Hepatocyte (in vitro differentiated cells): ENCODE results near the gene HS2ST1. TPM values are rescaled to one million over a fixed set of nuclear protein-coding genes. Genes with fewer than 3 reads are reported as not detected.

Experiments used
- DNase-seq: peaks from one replicate; pipeline ENCODE4 v3.0.0-alpha.2; 2016; ENCODE audit warnings: low spot score
- H2AFZ ChIP-seq: fragments of 200-600 bp; sonication (generic); 2 replicates; pipeline ENCODE4 v1.6.0; 2016; ENCODE audit warnings: antibody characterized with exemption, mild to moderate bottlenecking
- H3K27ac ChIP-seq: fragments of 200-600 bp; sonication (generic); 2 replicates; pipeline ENCODE4 v1.5.1; 2016; ENCODE audit warnings: mild to moderate bottlenecking
- H3K27me3 ChIP-seq: fragments of 200-600 bp; sonication (generic); 2 replicates; pipeline ENCODE4 v1.6.1; 2016
- H3K36me3 ChIP-seq: fragments of 200-600 bp; sonication (generic); replicated peaks from 2 replicates; pipeline ENCODE4 v1.5.1; 2016; ENCODE audit warnings: low read depth; ENCODE audit not compliant: insufficient read depth
- H3K4me1 ChIP-seq: fragments of 200-600 bp; sonication (generic); 2 replicates; pipeline ENCODE4 v1.5.1; 2016; ENCODE audit warnings: mild to moderate bottlenecking, moderate library complexity; ENCODE audit not compliant: insufficient read depth
- H3K4me2 ChIP-seq: fragments of 200-600 bp; sonication (generic); 2 replicates; pipeline ENCODE4 v1.6.0; 2016
- H3K4me3 ChIP-seq: fragments of 200-600 bp; sonication (generic); 2 replicates; pipeline ENCODE4 v1.5.1; 2016; ENCODE audit warnings: mild to moderate bottlenecking
- H3K79me2 ChIP-seq: fragments of 200-600 bp; sonication (generic); 2 replicates; pipeline ENCODE4 v1.6.0; 2017; ENCODE audit warnings: mild to moderate bottlenecking
- H3K9me2 ChIP-seq: fragments of 200-600 bp; sonication (generic); replicated peaks from 2 replicates; pipeline ENCODE4 v1.6.0; 2017; ENCODE audit warnings: mild to moderate bottlenecking; ENCODE audit not compliant: insufficient read depth
- H3K9me3 ChIP-seq: fragments of 200-600 bp; sonication (generic); 2 replicates; pipeline ENCODE4 v1.5.1; 2016; ENCODE audit warnings: low read depth, mild to moderate bottlenecking
- H4K20me1 ChIP-seq: fragments of 200-600 bp; sonication (generic); 2 replicates; pipeline ENCODE4 v1.6.0; 2016; ENCODE audit warnings: mild to moderate bottlenecking; ENCODE audit not compliant: insufficient read depth, poor library complexity, severe bottlenecking
- EZH2 ChIP-seq: fragments of 200-600 bp; sonication (generic); IDR thresholded peaks from 2 replicates; pipeline ENCODE4 v1.6.1; 2016; ENCODE audit warnings: antibody characterized with exemption, mild to moderate bottlenecking, borderline replicate concordance
- EZH2phosphoT487 ChIP-seq: fragments of 200-600 bp; sonication (generic); IDR thresholded peaks from one replicate; pipeline ENCODE4 v1.6.1; 2018; ENCODE audit warnings: antibody characterized with exemption, mild to moderate bottlenecking, low read depth, moderate library complexity; ENCODE audit not compliant: unreplicated experiment, severe bottlenecking
- WGBS: methylation state at CpG from one replicate; pipeline ENCODE4 v1.1.6; 2016; ENCODE audit warnings: low lambda C conversion rate; ENCODE audit errors: missing lambda C conversion rate; 5-methylcytosine and 5-hydroxymethylcytosine counted together
- polyA plus RNA-seq: library from polyadenylated mRNA; unstranded; fragments of >200 nt; fragmentation: Nextera tagmentation; extraction: Ambion mirVana; gene quantifications from 2 replicates; pipeline ENCODE4 v1.2.1, GENCODE V29; 2016
- total RNA-seq: library from RNA; depleted of rRNA; stranded (reverse); fragments of >200 nt; gene quantifications from 2 replicates; pipeline ENCODE4 v1.2.3, GENCODE V29; 2014
- TF ChIP-seq, protein P1 (sequence below): fragments of 200-600 bp; sonication (generic); IDR thresholded peaks from 2 replicates; pipeline ENCODE4 v1.5.1; 2016; ENCODE audit warnings: antibody characterized with exemption, mild to moderate bottlenecking; ENCODE audit not compliant: poor library complexity

Gene HS2ST1
- total and polyA plus RNA-seq, 2 experiments from 2014 or later: 19.1 to 42.3 TPM

DNA sequence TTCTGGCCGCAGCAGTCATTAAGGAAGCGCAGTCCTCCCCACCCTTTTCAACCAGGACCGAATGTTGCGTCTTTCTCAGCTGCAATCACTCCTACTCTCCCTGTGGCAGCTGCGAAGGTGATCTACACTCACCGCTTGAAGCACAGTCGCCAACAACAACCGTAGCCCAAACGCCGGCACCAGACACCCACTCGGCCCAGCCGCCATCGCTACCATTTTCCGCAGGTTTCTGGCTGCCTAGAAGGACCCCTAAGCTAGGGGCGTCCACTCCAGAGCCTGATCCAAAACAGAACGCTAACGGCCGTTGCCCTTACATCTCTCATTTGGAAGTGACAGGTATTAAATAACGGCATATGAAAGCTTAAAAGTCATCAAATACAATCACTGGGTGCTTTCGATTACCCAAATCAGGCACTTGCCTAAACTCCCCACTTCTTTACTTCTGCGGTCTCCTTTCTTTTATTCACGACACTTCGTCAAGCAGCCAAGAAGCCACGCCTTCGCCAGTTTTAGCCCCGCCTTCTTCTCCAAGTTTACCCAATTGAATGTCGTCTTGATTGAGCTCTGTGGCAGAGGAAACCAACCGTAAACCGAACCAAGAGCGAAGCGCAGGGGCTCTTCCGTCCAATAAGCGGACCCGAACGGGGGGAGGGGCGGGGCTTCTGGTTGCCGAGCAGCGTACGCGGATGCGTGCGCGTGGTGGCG is 387 bp upstream of the HS2ST1 start, which contains the start of gene SELENOF:
SELENOF (minus strand) TSS at position 231 of the 705 bp plus-strand sequence; CDS start at position 216, 15 bp downstream.
- TF ChIP-seq, protein P1, sequence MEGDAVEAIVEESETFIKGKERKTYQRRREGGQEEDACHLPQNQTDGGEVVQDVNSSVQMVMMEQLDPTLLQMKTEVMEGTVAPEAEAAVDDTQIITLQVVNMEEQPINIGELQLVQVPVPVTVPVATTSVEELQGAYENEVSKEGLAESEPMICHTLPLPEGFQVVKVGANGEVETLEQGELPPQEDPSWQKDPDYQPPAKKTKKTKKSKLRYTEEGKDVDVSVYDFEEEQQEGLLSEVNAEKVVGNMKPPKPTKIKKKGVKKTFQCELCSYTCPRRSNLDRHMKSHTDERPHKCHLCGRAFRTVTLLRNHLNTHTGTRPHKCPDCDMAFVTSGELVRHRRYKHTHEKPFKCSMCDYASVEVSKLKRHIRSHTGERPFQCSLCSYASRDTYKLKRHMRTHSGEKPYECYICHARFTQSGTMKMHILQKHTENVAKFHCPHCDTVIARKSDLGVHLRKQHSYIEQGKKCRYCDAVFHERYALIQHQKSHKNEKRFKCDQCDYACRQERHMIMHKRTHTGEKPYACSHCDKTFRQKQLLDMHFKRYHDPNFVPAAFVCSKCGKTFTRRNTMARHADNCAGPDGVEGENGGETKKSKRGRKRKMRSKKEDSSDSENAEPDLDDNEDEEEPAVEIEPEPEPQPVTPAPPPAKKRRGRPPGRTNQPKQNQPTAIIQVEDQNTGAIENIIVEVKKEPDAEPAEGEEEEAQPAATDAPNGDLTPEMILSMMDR: no peak
- TF ChIP-seq EZH2: no peak
- TF ChIP-seq EZH2phosphoT487: no peak
- peak; percentile 100 for DNase-seq
- peaks cover 36% of the 10 kb centered on the region for H4K20me1 ChIP-seq
- peak within 1 kb of the TSS; percentile 86 for H3K4me3 ChIP-seq
- peaks cover 80% of the 10 kb centered on the region for H3K79me2 ChIP-seq
- 2% methylated on average over 33 of the region's 44 CpGs for WGBS
- no peaks in the 10 kb centered on the region for H3K36me3 ChIP-seq
- H3K4me1 ChIP-seq: peaks cover 24% of the 10 kb centered on the region
- H3K9me2 ChIP-seq: no peaks in the 10 kb centered on the region
- H2AFZ ChIP-seq: peak within 1 kb of the TSS; percentile 67
- peak within 1 kb of the TSS; percentile 79 for H3K4me2 ChIP-seq
- no peaks in the 10 kb centered on the region for H3K9me3 ChIP-seq
- H3K27ac ChIP-seq: peak within 1 kb of the TSS; percentile 91
- H3K27me3 ChIP-seq: no peaks in the 10 kb centered on the region

DNA sequence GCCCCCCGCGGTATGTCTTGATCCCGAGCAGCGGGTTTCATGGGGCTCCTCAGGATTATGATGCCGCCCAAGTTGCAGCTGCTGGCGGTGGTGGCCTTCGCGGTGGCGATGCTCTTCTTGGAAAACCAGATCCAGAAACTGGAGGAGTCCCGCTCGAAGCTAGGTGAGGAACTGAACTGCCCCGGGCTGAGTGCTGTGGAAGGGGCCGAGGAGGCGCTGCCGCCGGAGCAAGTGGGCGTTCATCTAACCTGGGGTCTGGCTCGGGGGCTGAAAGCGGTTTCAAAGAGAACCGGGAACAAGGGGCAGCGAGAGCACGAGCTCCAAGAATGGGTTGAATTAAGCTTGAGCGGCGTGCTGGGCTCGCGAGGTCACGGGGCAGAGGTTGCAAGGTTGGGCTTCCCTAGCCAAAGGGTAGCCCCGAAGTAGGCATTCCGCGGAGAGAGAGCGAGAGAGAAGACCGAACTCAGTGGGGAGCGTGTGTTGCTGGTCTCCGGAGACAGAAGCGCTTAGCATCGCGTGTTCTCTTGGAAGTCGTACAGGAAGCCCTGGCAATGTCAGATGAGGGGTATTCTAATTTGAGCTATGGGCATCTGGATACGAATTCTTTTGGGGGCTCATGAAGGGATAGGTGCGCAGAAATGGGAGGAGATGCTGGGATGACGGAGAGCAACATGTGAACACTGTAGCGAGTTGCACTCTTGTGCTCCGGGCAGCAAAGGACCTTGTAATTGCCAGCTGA is 732 bp downstream of the HS2ST1 start:
- Histone ChIP-seq H3K4me2 (peak overlapping the region; percentile 78), H3K4me3 (peak overlapping the region; percentile 86), H3K79me2 (peaks cover 80% of the 10 kb centered on the region), H3K9me3 (no peaks in the 10 kb centered on the region), H4K20me1 (peaks cover 27% of the 10 kb centered on the region), H3K27me3 (no peaks in the 10 kb centered on the region), H3K4me1 (peaks cover 24% of the 10 kb centered on the region), H3K27ac (peak overlapping the region; percentile 80), H3K36me3 (no peaks in the 10 kb centered on the region), H2AFZ (peak overlapping the region; percentile 67), H3K9me2 (no peaks in the 10 kb centered on the region)
- DNase-seq: peak; percentile 71
- WGBS: under 1% methylated on average over 39 of the region's 43 CpGs
- TF ChIP-seq EZH2 (no peak), EZH2phosphoT487 (no peak)
- TF ChIP-seq, protein P1: no peak

DNA sequence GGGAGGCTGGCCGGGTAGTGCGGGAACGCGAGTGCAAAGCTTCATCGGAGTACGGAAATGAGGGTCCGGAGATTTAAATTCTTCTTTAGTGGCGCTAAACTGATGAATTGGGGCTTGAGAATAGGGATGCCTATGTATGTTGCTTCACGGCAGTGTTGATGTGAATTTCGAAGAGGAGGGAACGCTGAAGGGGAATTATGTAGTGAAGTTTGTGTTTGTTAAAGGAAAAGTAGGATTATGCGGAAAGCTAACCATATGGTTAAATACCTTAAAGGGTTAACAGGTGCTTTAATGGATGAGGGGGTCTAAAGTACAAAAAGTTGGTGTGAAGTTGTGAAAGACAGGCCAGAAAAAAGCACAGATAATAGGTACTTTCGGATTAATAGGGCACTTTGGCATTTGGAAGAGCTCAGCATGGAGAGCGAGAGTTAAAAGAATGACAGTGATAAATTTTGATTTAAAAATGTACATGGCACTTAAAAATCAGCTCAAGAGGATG is 1.4 kb downstream of the HS2ST1 start:
- H4K20me1 ChIP-seq: peaks cover 24% of the 10 kb centered on the region
- no peaks in the 10 kb centered on the region for H3K9me2 ChIP-seq
- TF ChIP-seq EZH2phosphoT487: no peak
- TF ChIP-seq, protein P1: no peak
- TF ChIP-seq EZH2: no peak
- DNase-seq: peak; percentile 6
- H3K4me2 ChIP-seq: peak overlapping the region; percentile 78
- peaks cover 24% of the 10 kb centered on the region for H3K4me1 ChIP-seq
- H3K27me3 ChIP-seq: no peaks in the 10 kb centered on the region
- peaks cover 80% of the 10 kb centered on the region for H3K79me2 ChIP-seq
- H3K4me3 ChIP-seq: peak overlapping the region; percentile 86
- no peaks in the 10 kb centered on the region for H3K9me3 ChIP-seq
- peak overlapping the region; percentile 67 for H2AFZ ChIP-seq
- WGBS: 2% methylated on average over 14 of the region's 14 CpGs
- peak overlapping the region; percentile 80 for H3K27ac ChIP-seq
- H3K36me3 ChIP-seq: no peaks in the 10 kb centered on the region
